ENCODE results near the gene PTGER4. TPM values are rescaled to one million over a fixed set of nuclear protein-coding genes. Genes with fewer than 3 reads are reported as not detected.
A peak's percentile ranks its signal among the peaks of the same experiment; 100 is the strongest.

Gene PTGER4
- total and polyA plus RNA-seq, 4 donors: 4.3 to 13.9 (median 9.6) TPM

DNA sequence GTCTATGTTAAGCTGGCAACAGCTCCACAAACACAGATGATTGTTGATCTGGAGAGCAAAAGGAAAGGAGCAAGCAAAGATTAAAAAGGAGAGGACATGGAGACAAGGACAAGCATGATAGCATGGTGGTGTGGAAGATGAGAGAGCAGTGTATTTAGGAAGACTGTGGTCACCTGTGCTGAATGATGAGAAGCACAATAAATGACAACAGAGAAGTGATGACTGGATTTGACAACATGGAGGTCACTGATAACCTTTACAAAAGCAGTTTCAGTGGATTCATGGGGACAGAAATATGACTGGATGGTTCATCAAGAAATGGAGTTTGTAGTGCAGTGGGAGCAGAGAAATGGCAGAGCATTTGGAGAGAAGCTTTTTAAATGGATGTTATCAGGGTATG lies 55.9 kb downstream of the PTGER4 start:
- Histone ChIP-seq H3K4me1 (ENCODE audit: control insufficient read depth, insufficient read depth, low read length) (no peaks in the 10 kb centered on the region), H3K9me3 (ENCODE audit: control insufficient read depth, insufficient read depth, low read length) (no peaks in the 10 kb centered on the region), H3K27ac (ENCODE audit: low read depth, low read length) (no peak overlapping the region), H3K4me3 (ENCODE audit: low read depth, low read length) (no peak overlapping the region), H3K27me3 (ENCODE audit: control insufficient read depth, insufficient read depth, low read length) (no peaks in the 10 kb centered on the region), H3K36me3 (ENCODE audit: control insufficient read depth, insufficient read depth, low read length) (no peaks in the 10 kb centered on the region)
- no peak for DNase-seq (ENCODE audit: low read depth in 4 of 6, low spot score in 6 of 6)

DNA sequence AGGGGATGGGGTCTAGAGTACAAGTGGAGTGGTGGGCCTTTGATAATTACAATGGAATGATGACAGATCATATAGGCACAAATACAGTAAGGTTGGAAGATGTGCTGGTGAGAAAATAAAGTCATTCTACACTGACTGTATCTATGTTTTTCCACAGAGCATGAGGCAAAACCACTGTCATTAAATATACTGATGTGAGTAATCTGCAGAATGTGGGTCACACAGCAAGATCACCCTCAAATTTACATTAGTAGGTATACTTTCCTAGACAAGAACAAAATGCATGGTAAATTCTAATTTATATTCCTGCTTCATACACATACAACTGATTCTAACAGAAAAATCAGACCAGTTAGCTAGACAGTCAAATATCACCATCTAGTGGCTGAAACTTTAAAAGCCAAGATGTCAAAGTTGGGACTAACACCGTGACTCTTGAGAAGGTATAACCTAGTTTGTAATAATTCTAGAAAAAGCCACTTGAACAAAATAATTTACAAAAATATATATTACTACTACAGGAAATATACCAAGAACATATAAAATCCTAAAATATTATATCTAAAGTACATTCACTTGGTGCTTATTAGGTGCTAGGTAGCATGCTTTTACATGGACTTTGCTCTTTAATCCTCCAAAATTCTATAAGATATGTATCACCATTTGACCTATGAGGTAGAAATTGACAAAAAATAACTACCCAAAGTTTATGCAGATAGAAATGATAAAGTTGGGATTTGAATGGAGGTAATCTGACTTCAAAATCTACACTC lies 56.6 kb downstream of the PTGER4 start:
- WGBS (ENCODE audit: insufficient coverage): no CpG with 5 or more reads among the region's 1 CpG
- DNase-seq (ENCODE audit: low read depth in 4 of 6, low spot score in 6 of 6): peak in 5 of 6 donors; percentile 26 to 85 (median 53)
- H3K27ac ChIP-seq (ENCODE audit: low read depth, low read length): no peak overlapping the region
- H3K36me3 ChIP-seq (ENCODE audit: control insufficient read depth, insufficient read depth, low read length): peaks cover 1% of the 10 kb centered on the region
- H3K9me3 ChIP-seq (ENCODE audit: control insufficient read depth, insufficient read depth, low read length): no peaks in the 10 kb centered on the region
- H3K4me3 ChIP-seq (ENCODE audit: low read depth, low read length): no peak overlapping the region
- no peaks in the 10 kb centered on the region for H3K27me3 ChIP-seq (ENCODE audit: control insufficient read depth, insufficient read depth, low read length)
- H3K4me1 ChIP-seq (ENCODE audit: control insufficient read depth, insufficient read depth, low read length): no peaks in the 10 kb centered on the region

GRCh38 chr5:40738502-40738901 lies 58.8 kb downstream of the PTGER4 start:
- no peak for DNase-seq (ENCODE audit: low read depth in 4 of 6, low spot score in 6 of 6)
- H3K27me3 ChIP-seq (ENCODE audit: control insufficient read depth, insufficient read depth, low read length): no peaks in the 10 kb centered on the region
- H3K4me1 ChIP-seq (ENCODE audit: control insufficient read depth, insufficient read depth, low read length): no peaks in the 10 kb centered on the region
- H3K36me3 ChIP-seq (ENCODE audit: control insufficient read depth, insufficient read depth, low read length): peaks cover 7% of the 10 kb centered on the region
- H3K27ac ChIP-seq (ENCODE audit: low read depth, low read length): no peak overlapping the region
- H3K9me3 ChIP-seq (ENCODE audit: control insufficient read depth, insufficient read depth, low read length): no peaks in the 10 kb centered on the region
- H3K4me3 ChIP-seq (ENCODE audit: low read depth, low read length): no peak overlapping the region

Small RNAs within 50 kb of the gene (small RNA-seq; reads per million reads assigned to genes)
- gene RF00092 (ENCODE audit: low replicate concordance): not detected

Other genes with a start within 250 kb of the PTGER4 start
- gene TTC33, start 76.0 kb downstream of the PTGER4 start, total RNA-seq: 10 to 100 TPM; 36.2 to 45.9 TPM
- 10 to 100 TPM; 22.4 to 25.3 TPM for gene TTC33, start 76.0 kb downstream of the PTGER4 start, polyA plus RNA-seq (ENCODE audit: insufficient read length in 2 of 2)
- 10 to 100 TPM; 83.4 to 89.4 TPM for gene PRKAA1, start 118.5 kb downstream of the PTGER4 start, total RNA-seq
- gene PRKAA1, start 118.5 kb downstream of the PTGER4 start, polyA plus RNA-seq (ENCODE audit: insufficient read length in 2 of 2): 10 to 100 TPM; 36.1 to 40.1 TPM
- 1,000 to 10,000 TPM in 1 of 2 donors, 100 to 1,000 TPM in 1; 480 to 1,376 TPM for gene RPL37, start 155.3 kb downstream of the PTGER4 start, total RNA-seq
- gene RPL37, start 155.3 kb downstream of the PTGER4 start, polyA plus RNA-seq (ENCODE audit: insufficient read length in 2 of 2): 1,000 to 10,000 TPM; 1,005 to 1,065 TPM
- gene CARD6, start 161.5 kb downstream of the PTGER4 start, total RNA-seq: 1 to 10 TPM; 4.5 to 6.8 TPM
- 1 to 10 TPM; 1.3 to 2.0 TPM for gene CARD6, start 161.5 kb downstream of the PTGER4 start, polyA plus RNA-seq (ENCODE audit: insufficient read length in 2 of 2)
- gene C7, start 229.6 kb downstream of the PTGER4 start, total RNA-seq: 10 to 100 TPM; 58.0 to 95.1 TPM
- gene C7, start 229.6 kb downstream of the PTGER4 start, polyA plus RNA-seq (ENCODE audit: insufficient read length in 2 of 2): 10 to 100 TPM in 1 of 2 donors, 1 to 10 TPM in 1; 8.9 to 25.4 TPM

All from spinal cord (tissue), 10 donors.